A549 treated with RU486 at 1 μM for 4 hours (cell line): ENCODE data around the gene HNRNPCL4. TPM values are rescaled to one million over a fixed set of nuclear protein-coding genes. Genes with fewer than 3 reads are reported as not detected.

Experiments used
- total RNA-seq: library from RNA; stranded (reverse); fragments of 200-300 nt; extraction: Qiagen RNA extraction; gene quantifications from 5 replicates; pipeline ENCODE4 v1.2.3, GENCODE V29; 2022; ENCODE audit warnings: low read depth

HNRNPCL4 gene
- not detected in 5 replicates for total RNA-seq

DNA sequence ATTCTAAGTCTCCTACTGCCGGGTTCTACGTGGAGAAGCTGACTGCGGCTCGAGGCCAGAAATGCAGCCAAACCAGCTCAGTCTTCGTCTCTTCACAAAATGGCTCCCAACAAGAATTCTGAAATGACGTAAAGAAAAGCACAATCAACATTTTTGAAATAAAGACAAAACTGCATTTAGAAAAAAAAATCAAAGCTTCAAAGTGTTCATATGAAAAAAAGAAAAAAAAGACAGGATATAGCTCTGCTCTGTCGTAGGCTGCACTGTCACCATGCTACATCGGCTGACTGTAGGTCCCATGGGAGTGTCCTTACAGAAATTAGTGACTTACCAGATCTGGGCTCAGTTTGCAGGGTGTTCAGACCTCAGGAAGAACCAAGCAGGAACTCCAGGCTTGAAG lies at the start of gene HNRNPCL4:
Gene HNRNPCL4 (minus strand): TSS at position 101 of the 400 bp plus-strand sequence. CDS start 164 bp downstream, outside the sequence.

DNA sequence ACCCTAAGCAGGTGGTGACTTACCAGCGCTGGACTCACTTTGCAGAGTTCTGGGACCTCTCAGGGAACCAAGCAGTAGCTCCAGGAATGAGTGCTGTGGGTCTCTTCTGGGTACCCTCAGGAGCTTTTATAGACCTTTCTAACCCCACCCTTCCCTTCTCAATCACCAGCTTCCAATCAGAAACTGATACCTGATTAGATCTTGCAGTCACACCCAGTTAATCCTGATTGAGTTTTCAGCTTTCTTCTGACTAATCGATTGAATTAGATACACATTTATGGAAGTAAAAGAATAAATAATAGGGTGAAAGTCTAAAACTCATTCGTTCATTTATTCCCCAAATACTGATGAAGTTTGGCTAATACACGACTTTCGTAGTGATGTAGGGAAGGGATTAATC lies 35.9 kb upstream of the HNRNPCL4 start, which contains the start of gene PRAMEF13:
Gene PRAMEF13 (minus strand): TSS at position 101 of the 400 bp plus-strand sequence. CDS start 1,820 bp downstream, outside the sequence.

GRCh38 chr1:13171548-13171947 lies 6.1 kb upstream of the HNRNPCL4 start, which contains the start of gene PRAMEF9:
PRAMEF9 (plus strand) TSS chr1:13171848; CDS start chr1:13175281, 3,433 bp downstream.

GRCh38 chr1:13155909-13156308 lies 9.5 kb downstream of the HNRNPCL4 start, which contains the start of gene PRAMEF26:
PRAMEF26 (minus strand) TSS chr1:13156009; CDS start chr1:13153095, 2,914 bp downstream.

GRCh38 chr1:13116754-13117153 lies 48.7 kb downstream of the HNRNPCL4 start, which contains the start of gene HNRNPCL2:
HNRNPCL2 (minus strand) TSS chr1:13116854; CDS start chr1:13116400, 454 bp downstream.

Other genes with a start within 250 kb of the HNRNPCL4 start
- gene PRAMEF7, start 249.0 kb downstream of the HNRNPCL4 start, total RNA-seq = not detected in 5 replicates
- not detected in 5 replicates for gene PRAMEF6, start 218.1 kb downstream of the HNRNPCL4 start, total RNA-seq
- gene PRAMEF27, start 109.1 kb downstream of the HNRNPCL4 start, total RNA-seq = not detected in 5 replicates
- not detected in 5 replicates for gene HNRNPCL3, start 104.9 kb downstream of the HNRNPCL4 start, total RNA-seq
- not detected in 5 replicates for gene PRAMEF25, start 94.9 kb downstream of the HNRNPCL4 start, total RNA-seq
- gene HNRNPCL2, start 48.8 kb downstream of the HNRNPCL4 start, total RNA-seq = not detected in 5 replicates
- gene PRAMEF26, start 9.6 kb downstream of the HNRNPCL4 start, total RNA-seq = not detected in 5 replicates
- gene PRAMEF9, start 6.2 kb upstream of the HNRNPCL4 start, total RNA-seq = not detected in 5 replicates
- not detected in 5 replicates for gene PRAMEF13, start 35.8 kb upstream of the HNRNPCL4 start, total RNA-seq
- not detected in 5 replicates for gene PRAMEF18, start 60.5 kb upstream of the HNRNPCL4 start, total RNA-seq
- gene PRAMEF5, start 88.6 kb upstream of the HNRNPCL4 start, total RNA-seq = not detected in 5 replicates
- not detected in 5 replicates for gene PRAMEF8, start 119.5 kb upstream of the HNRNPCL4 start, total RNA-seq
- gene PRAMEF33, start 137.9 kb upstream of the HNRNPCL4 start, total RNA-seq = not detected in 5 replicates
- gene PRAMEF15, start 149.9 kb upstream of the HNRNPCL4 start, total RNA-seq = not detected in 5 replicates
- not detected in 5 replicates for gene PRAMEF14, start 181.5 kb upstream of the HNRNPCL4 start, total RNA-seq
- not detected in 5 replicates for gene PRAMEF19, start 206.3 kb upstream of the HNRNPCL4 start, total RNA-seq
- not detected in 5 replicates for gene PRAMEF17, start 224.0 kb upstream of the HNRNPCL4 start, total RNA-seq
- not detected in 5 replicates for gene PRAMEF20, start 244.8 kb upstream of the HNRNPCL4 start, total RNA-seq